HG03280 (cell line): Measurements from ENCODE around the gene SLC6A2.

ENCODE experiments used
- ATAC-seq: cut with Tn5 transposase; IDR thresholded peaks from one replicate; pipeline ENCODE4 v1.9.1; 2021; ENCODE audit warnings: mild to moderate bottlenecking, moderate library complexity; ENCODE audit not compliant: unreplicated experiment

Gene SLC6A2

GRCh38 chr16:55671206-55671973 lies 15.6 kb downstream of the SLC6A2 start:
- ATAC-seq: no peak

- ATAC-seq: no peak
These were observed 16.1 kb downstream of the SLC6A2 start for GRCh38 chr16:55671974-55672280.

- ATAC-seq: no peak
These were observed 16.7 kb downstream of the SLC6A2 start for GRCh38 chr16:55672471-55672870.

GRCh38 chr16:55678161-55678821 lies 22.5 kb downstream of the SLC6A2 start:
- ATAC-seq: no peak

- no peak for ATAC-seq
These were observed 26.3 kb downstream of the SLC6A2 start for GRCh38 chr16:55682086-55682485.

- no peak for ATAC-seq
These were observed 30.2 kb downstream of the SLC6A2 start for GRCh38 chr16:55685973-55686372.

- no peak for ATAC-seq
These were observed 30.9 kb downstream of the SLC6A2 start for GRCh38 chr16:55686671-55687070.

- ATAC-seq: no peak
These were observed 32.0 kb downstream of the SLC6A2 start for GRCh38 chr16:55687802-55688201.

- ATAC-seq: no peak
These were observed 35.1 kb downstream of the SLC6A2 start for GRCh38 chr16:55690841-55691240.

GRCh38 chr16:55691771-55692170 lies 36.0 kb downstream of the SLC6A2 start:
- ATAC-seq: no peak

GRCh38 chr16:55695595-55695994 lies 39.8 kb downstream of the SLC6A2 start:
- ATAC-seq: no peak

- no peak for ATAC-seq
These were observed 42.1 kb downstream of the SLC6A2 start for GRCh38 chr16:55697867-55698266.

- ATAC-seq: no peak
These were observed 42.5 kb downstream of the SLC6A2 start for GRCh38 chr16:55698331-55698730.

- ATAC-seq: no peak
These were observed 43.2 kb downstream of the SLC6A2 start for GRCh38 chr16:55698946-55699345.

GRCh38 chr16:55699616-55700015 lies 43.8 kb downstream of the SLC6A2 start:
- ATAC-seq: no peak

GRCh38 chr16:55700067-55700466 lies 44.3 kb downstream of the SLC6A2 start:
- ATAC-seq: no peak

GRCh38 chr16:55700961-55701360 lies 45.2 kb downstream of the SLC6A2 start:
- ATAC-seq: no peak

GRCh38 chr16:55701442-55702319 lies 45.9 kb downstream of the SLC6A2 start:
- peak; percentile 79 for ATAC-seq

GRCh38 chr16:55703003-55704001 lies 47.5 kb downstream of the SLC6A2 start:
- ATAC-seq: no peak

- ATAC-seq: no peak
These were observed 51.1 kb downstream of the SLC6A2 start for GRCh38 chr16:55706739-55707384.
